ENCODE measurements around the gene PDZK1IP1.

Gene PDZK1IP1

DNA sequence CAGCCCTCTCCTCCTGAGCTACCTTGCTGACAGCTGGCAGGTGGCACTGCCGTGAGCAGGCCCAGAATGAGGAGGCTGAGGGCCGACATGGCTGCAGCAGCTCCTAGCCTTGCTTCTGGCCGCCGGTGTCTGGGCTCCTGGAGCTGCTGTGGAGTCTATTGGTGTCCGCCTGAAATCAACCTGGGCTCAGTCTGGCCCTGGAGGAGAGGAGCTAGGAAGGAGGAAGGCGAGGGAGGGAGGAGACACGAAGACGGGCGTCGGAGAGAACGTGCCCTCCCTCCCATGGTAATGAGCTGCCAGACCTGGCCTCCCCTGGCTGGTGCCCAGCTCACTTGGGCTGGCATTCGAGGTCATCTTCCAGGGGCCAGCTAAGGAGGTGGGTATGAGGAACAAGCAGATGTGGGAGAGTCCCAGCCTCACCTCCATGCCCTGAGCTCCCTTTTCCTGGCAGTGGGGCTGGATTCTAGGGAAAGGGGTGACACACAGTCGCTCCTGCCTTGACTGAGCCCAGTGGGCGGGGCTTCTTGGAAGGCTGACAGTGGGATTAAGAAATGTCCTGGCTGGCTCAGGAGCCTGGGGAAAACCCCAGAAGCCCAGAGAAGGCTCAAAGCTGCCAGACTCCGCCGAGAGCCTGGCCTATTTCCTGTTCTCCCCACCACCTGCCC lies at the start of gene PDZK1IP1:
Gene PDZK1IP1, minus strand, starts transcription at position 193 of the 665 bp plus-strand sequence. Its CDS starts 104 bp downstream, at position 89.
- DNase-seq: no peak

DNA sequence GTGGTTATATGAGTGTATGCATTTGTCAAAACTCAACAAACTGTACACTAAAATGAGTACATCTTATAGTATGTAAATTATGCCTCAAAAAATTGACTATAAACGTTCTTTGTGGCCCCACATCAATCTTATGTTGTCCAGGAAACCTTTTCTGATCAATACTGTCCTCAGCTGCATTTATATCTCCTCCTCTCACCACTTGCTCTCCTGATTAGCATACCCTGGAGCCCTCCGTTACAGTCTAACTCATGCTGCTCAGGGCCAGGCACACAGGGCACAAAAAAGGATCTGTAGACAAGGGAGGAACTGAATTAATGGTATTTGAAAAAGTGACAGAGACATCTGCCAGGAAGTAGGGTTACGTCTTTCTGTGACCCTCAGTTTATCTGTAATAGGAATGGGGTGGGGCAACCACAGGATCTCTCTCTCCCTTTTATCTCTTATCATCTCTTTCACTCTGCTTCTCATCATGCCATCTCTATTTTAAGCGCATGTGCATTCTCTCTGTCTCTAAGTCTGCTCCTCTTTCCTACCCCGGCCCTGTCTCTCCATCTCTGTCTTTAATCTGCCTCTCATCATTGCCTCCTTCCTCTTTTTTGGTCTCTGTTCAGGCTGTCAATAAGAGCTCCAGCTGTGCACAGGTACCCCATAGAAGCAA lies 49.2 kb upstream of the PDZK1IP1 start:
- DNase-seq: no peak

DNA sequence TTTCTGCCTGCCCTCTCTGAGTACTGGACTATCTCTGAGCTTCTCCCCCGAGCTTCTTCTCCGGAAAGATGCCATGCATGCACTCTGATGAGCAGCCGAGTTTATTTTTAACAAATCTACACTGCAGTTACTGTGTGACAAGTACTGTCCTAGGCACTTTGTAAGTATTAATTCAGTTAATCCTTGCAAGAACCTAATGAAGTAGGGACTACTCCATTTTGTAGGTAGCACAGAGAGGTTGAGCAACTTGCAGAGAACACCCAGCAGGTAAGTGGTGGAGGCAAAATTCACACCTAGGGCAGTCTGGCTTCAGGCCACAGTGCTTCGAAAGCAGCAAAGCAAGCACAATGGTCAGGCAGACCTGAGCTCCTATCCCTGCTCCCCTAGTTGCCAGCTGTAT lies 46.0 kb upstream of the PDZK1IP1 start:
- no peak for DNase-seq

DNA sequence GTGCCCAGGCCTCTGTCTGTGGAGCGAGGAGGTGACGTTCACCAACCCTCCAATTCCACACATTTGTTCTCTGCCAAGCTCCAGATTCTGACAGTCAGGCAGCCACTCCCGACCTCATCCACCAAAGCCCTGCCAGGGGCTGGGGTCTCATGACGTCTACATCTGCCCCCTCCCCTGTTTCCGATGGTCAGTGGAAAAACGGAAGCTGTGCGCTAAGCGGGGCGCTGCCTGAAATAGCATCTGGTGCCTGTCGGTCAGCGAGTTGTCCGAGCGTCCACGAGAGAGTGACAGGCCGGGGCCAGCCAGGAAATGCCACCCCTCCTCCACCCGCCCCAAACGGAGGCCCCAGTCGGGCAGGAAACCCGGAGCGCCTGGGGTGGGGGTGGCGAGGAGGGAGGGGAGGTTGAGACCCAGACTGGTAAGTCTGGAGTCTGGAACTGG lies 45.4 kb upstream of the PDZK1IP1 start:
- DNase-seq: no peak

GRCh38 chr1:47233186-47233585 lies 43.4 kb upstream of the PDZK1IP1 start:
- no peak for DNase-seq

GRCh38 chr1:47232187-47232874 lies 42.5 kb upstream of the PDZK1IP1 start, which contains the start of gene TAL1:
Gene TAL1, minus strand, starts transcription at chr1:47232225. Its CDS starts 6,337 bp downstream, at chr1:47225888.
- no peak for DNase-seq

DNA sequence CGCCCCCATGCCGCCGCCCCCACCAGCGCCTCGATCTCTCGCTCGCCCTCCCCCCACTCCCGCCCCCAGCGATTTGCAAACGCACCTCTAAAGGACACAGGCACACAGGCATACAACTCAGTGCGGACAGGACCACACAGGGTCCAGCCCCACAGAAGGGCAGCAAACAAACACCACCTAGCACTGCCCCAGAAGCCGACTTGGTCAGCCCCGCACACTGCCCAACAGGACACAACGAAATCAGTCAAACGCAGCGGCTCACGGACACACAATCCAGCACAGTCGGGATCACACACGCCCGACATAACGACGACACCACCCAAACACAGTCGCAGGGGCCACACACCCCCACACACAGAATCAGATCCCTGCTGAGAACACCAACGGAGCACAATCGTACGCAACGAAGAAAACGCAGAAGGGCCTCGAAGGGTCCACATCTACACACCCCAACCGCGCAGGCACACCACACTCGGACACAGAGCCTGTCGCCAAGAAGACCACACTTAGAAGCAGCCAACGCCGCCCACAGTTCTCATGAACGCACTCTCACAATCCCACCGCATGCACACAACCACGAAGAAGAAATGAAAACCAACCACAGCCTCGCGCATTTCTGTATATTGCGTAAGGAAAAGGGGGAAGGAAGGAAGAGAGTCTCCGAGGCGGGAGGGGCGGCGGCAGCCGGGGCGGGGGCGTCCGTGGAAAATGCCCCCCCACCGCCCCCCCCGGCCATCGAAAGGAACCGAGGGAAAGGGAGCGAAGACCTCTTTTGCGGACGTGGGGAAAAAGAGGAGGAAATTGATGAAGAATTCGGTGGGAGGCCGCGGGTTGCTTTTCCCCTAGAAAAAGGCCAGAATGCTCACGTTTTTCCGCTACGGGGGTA lies 41.7 kb upstream of the PDZK1IP1 start:
- DNase-seq: no peak

GRCh38 chr1:47230692-47231300 lies 41.0 kb upstream of the PDZK1IP1 start:
- no peak for DNase-seq

DNA sequence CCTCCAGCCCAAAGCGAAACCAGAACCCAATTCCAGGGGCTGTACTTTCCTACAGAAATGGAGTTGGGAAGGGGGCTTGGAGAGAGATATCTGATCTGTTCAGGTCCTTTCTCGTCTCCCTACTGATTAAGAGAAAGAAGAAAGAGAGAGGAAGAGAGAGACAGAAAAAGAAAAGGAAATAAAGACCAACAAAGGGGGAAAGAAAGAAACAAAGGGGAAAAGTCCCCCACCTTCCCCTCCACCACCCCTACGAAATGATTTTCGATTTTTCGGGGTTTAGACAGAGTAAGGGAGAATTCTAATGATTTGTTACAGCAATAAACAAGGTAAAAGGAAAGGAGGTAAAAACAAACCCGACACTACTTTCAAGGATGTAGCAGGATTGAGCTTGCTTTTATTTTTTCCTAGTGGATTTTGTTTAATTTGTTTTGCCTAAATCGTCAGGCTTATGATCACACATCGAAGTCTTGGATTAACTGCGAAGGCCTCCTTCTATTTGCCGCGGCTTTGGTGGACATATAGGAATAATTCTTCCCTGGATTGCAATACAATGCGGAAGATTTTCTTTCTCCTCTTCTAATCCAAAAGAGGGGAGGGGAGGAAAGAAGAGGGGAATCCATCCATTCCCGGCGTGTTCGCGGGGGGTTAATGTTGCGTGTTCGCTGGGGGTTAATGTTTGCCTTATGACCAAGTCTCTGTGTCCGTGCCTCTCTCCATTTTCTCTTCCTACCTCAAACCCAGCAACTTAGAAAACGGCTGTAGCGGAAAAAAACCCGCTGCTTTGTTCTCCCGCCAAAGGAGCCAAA lies 40.3 kb upstream of the PDZK1IP1 start:
- no peak for DNase-seq

GRCh38 chr1:47229031-47229885 lies 39.4 kb upstream of the PDZK1IP1 start:
- DNase-seq: no peak

GRCh38 chr1:47228644-47229030 lies 38.8 kb upstream of the PDZK1IP1 start:
- no peak for DNase-seq

DNA sequence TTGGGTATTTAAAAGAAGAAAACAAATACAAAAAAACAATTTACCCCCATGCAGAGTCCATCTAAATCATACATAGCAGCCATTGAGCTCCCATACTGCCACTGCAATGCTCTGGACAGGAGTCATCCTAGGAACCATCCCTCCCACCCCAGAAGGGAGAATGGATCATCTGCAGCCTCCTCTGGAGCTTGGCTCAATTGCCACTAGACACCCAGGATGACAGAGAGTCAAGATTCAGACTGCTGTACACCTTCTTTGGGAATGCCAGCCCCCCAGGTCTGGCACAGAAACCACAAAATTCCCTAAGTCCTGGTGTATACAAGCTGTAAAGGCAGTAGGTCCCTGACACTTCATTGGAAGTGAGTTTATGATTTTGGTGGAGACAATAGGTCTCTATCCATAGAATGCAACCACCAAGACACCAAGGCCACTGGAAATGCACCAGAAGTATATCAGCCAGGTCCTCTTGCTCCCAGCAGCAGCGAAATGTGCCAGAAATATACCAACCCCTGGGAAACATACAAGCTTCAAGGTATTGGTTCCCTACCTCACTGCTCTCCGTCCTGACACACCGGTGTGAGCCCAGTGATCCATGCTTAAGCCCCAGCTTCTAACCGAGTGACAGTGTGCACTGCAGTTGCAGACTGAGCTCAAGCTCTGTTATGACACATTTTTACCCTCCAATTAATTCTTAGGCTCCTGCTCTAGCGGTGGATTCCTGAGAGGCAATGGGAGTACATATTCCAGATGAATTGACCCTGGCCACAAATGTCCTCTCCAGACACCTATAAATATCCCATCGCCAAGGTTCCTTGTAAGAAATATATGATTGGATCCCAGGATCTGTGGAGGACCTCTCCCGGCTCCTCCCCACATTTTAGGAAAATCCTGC lies 37.8 kb upstream of the PDZK1IP1 start:
- DNase-seq: no peak

GRCh38 chr1:47226839-47227215 lies 37.0 kb upstream of the PDZK1IP1 start:
- no peak for DNase-seq

DNA sequence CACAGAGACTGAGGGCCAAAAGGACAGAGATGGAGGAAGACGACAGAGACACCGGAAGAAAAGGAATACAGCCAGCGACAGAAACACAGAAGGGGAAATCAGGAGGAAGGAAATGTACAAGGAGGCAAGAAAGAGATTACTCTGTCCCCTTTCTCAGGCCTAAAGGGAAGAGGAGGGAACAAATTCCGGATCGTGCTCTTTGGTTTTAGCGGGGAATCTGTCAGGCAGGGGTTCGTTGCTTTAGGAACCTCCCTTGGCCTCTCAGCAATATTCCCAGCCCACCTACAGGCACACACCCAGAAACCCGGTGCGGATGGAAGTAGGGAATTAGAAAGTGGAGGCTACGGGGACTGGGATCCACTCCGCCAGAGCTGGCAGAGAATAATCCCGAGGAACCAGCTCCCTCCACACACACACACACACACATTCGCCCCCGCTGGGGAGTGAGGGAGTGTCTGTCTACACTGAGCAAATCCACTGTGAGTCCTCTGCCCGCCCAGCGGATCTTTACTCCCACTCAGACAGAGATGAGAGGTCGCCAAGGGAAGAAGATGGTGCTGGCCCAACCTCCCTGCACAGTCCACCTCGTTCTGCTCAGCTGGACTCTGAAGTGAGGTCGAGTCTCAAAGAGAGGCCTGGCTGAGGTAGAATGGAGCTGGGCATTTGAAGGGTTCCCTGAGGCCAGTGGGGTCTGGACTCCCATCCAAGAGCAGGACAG lies 36.4 kb upstream of the PDZK1IP1 start:
- no peak for DNase-seq

GRCh38 chr1:47225430-47226100 lies 35.7 kb upstream of the PDZK1IP1 start:
- no peak for DNase-seq

DNA sequence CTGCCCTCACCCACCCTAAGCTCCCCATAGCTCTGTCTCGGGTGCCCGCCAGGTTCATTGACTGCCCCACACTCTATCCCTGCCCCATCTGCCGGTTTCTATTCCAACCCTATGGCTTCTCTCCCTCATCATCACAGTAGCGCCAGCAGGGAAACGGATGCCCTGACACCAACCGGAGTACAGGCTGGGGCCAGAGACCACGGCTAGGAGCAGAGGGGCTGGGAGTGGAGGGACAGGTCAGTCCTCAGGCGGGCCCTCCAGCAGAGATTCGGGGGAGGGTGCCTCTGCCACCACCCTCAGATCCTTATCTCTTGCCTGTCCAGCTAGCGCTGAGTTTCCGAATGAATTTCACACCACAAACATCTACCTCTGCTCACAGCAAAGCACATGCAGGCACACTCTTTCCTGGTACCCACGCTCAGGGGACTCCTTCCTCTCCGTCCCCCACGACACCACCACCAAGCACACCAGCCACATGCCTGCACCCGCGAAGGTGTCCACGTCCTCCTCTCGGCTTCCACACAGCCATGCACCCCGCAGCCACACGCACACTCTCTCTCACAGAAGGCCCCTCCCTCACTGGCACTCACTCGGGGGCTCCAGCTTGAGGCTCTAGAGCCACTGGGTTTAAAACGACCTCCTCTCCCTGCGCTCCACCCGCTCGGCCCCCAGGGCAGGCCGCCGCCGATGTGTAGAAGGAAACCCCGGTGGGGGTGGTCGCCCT lies 35.0 kb upstream of the PDZK1IP1 start:
- DNase-seq: no peak

DNA sequence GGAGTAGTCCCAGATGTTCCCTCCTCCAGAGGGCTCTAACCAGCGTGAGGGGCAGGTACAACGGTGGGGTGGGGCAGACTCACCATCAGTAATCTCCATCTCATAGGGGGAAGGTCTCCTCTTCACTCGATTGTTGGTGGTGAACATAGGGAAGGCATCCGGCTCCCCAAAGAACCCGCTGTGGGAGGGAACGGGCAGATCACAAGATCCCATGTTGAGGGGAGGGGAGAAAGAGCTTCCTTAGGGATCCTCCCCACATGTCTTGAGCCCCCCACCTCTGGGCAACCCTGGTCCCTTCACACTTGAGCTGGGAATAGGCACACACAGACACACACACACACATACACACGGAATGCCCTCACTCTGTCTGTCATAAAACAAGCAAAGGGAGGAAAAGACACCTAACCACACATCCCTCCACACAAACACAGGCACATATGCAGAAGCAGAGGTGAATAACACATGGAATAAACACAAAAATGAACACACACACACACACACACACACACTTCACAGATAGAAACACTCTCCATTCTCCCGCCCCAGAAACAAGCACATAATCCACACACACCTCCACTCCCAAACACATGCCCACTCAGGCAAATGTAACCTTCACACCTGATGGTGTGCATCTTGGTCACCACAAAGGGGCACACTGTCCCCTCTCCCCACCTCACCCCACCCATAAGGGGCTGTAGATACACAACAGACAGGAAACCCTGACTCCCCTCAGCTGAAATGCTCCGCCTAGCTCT lies 34.3 kb upstream of the PDZK1IP1 start:
- DNase-seq: no peak

Data from activated CD4-positive, CD25-positive, alpha-beta regulatory T cell (primary cell).